Type B pancreatic cell (in vitro differentiated cells): Measurements from ENCODE around the gene P2RX3. TPM values are rescaled to one million over a fixed set of nuclear protein-coding genes. Genes with fewer than 3 reads are reported as not detected.

ENCODE experiments used
- DNase-seq: peaks from one replicate; pipeline ENCODE4 v3.0.0; 2021; ENCODE audit warnings: mixed read lengths; ENCODE audit not compliant: unreplicated experiment; ENCODE audit errors: extremely low spot score
- H3K27ac Mint-ChIP-seq: 2 replicates; pipeline ENCODE4 v1.8.0; 2021; ENCODE audit warnings: mild to moderate bottlenecking, mixed read lengths
- H3K27me3 Mint-ChIP-seq: 2 replicates; pipeline ENCODE4 v1.8.0; 2021; ENCODE audit warnings: mixed read lengths
- H3K36me3 Mint-ChIP-seq: 2 replicates; pipeline ENCODE4 v1.8.0; 2021; ENCODE audit warnings: mixed read lengths
- H3K4me1 Mint-ChIP-seq: one replicate; pipeline ENCODE4 v1.8.0; 2021; ENCODE audit warnings: mixed read lengths; ENCODE audit not compliant: unreplicated experiment
- H3K4me3 Mint-ChIP-seq: 2 replicates; pipeline ENCODE4 v1.8.0; 2021; ENCODE audit warnings: mild to moderate bottlenecking, mixed read lengths
- H3K9me3 Mint-ChIP-seq: 2 replicates; pipeline ENCODE4 v1.8.0; 2021; ENCODE audit warnings: mixed read lengths
- total RNA-seq: library from RNA; stranded (reverse); gene quantifications from 2 replicates; pipeline ENCODE4 v1.2.1, GENCODE V29; 2021; ENCODE audit warnings: low replicate concordance
- TF ChIP-seq, protein P1 (sequence below): fragments of 200-600 bp; sonication (generic); conservative IDR thresholded peaks from 2 replicates; pipeline ENCODE4 v1.5.0; 2021; ENCODE audit warnings: antibody characterized with exemption, mild to moderate bottlenecking

Gene P2RX3
- total RNA-seq, 1 donor from 2014 or later: 4.0 TPM

DNA sequence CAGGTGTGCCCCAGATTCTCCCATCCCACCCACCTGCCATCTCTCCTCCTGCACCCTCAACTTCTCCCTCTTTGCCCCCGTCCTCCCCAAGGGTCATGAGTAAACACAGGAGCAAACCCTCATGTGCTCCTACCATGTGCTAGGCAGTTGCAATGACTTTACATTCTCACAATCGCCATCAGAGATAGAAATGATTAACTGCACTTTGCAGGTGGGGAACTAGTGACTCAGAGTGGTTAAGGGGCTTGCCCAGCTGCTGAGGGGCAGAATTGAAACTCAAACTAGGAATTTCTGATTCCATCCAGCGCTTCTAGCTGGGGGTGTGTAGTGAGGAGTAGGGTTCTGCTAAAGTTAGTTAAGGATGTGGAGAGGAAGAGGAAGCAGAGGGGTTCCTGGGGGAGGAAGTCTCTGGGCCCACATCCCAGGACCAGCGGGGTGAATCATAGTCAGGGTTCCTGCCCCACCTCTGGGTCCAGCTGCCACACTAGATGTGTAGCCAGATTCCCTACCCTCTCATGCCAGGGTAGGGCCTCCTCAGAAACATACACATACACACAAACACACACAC is 68.3 kb downstream of the P2RX3 start:
- TF ChIP-seq, protein P1, sequence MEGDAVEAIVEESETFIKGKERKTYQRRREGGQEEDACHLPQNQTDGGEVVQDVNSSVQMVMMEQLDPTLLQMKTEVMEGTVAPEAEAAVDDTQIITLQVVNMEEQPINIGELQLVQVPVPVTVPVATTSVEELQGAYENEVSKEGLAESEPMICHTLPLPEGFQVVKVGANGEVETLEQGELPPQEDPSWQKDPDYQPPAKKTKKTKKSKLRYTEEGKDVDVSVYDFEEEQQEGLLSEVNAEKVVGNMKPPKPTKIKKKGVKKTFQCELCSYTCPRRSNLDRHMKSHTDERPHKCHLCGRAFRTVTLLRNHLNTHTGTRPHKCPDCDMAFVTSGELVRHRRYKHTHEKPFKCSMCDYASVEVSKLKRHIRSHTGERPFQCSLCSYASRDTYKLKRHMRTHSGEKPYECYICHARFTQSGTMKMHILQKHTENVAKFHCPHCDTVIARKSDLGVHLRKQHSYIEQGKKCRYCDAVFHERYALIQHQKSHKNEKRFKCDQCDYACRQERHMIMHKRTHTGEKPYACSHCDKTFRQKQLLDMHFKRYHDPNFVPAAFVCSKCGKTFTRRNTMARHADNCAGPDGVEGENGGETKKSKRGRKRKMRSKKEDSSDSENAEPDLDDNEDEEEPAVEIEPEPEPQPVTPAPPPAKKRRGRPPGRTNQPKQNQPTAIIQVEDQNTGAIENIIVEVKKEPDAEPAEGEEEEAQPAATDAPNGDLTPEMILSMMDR: no peak
- Mint-ChIP-seq H3K27me3 (peaks cover 8% of the 10 kb centered on the region), H3K4me1 (no peaks in the 10 kb centered on the region), H3K36me3 (peaks cover 9% of the 10 kb centered on the region), H3K27ac (no peak overlapping the region), H3K4me3 (no peak overlapping the region), H3K9me3 (no peaks in the 10 kb centered on the region)
- DNase-seq: no peak

DNA sequence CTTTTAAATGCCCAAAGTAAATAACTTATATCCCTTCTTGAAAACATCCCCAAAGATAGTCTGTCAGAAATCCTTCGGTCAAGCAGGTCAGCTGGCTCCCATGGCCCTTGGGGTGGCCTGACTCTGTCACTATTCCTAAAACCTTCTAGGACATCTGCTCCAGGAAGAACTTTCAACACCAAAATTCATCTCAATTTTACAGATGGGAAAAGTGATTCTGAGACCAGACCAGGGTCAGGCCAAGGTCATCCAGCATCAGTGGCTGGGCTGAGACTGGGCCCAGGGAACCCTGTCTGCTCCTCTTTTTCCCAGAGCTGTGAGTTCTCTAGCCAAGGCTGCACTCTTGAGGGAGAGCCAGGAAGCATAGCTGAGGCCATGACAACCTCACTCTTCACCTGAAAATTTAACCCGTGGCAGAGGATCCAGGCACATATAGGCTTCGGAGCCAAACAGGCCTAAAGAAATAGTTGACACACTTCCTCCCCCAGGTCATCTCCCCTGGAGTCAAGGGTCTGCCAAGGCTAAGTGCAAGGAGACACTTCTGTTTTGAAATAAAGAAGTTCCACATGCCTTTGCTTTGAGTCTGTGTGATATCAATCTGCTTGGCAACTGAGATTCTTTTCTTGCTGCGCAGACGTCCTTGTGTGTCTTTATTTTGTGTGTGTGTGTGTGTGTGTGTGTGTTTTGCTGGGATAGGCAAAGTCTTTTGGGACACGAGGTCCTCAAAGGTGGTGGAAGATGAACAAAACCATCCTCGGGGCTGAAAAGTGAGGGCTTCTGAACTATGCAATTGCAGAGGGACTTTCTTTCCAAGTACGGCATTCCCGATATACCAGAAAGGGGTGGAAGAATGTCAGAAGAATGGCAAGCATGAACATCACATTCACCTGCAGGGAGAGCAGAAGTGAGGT is 69.1 kb downstream of the P2RX3 start:
- Mint-ChIP-seq H3K4me3 (no peak overlapping the region), H3K4me1 (no peaks in the 10 kb centered on the region), H3K36me3 (peaks cover 9% of the 10 kb centered on the region), H3K9me3 (no peaks in the 10 kb centered on the region), H3K27ac (no peak overlapping the region), H3K27me3 (peaks cover 7% of the 10 kb centered on the region)
- DNase-seq: no peak
- TF ChIP-seq, protein P1: no peak

DNA sequence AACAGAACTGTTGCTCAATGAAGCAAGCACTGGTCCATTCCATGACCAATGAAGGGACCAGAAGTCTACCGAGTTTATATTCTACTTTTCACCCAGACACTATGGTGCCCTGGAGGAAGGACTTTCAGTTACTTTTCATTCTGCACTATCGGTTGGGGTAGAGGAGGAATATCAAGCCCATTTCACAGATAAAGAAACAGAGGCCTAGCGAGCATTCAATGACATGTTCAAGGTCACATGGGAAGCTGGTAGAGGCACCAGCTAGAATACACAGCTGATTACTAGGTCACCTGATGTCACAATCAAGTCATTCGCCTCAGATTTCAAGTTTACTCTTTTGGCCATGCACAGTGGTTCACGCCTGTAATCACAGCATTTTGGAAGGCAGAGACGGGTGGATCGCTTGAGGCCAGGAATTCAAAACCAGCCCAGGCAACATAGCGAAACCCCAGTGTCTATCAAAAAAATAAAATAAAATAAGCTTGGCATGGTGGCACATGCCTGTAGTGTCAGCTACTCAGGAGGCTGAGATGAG is 69.9 kb downstream of the P2RX3 start:
- no peak for DNase-seq
- peaks cover 9% of the 10 kb centered on the region for H3K36me3 Mint-ChIP-seq
- H3K27me3 Mint-ChIP-seq: no peaks in the 10 kb centered on the region
- TF ChIP-seq, protein P1: no peak
- no peaks in the 10 kb centered on the region for H3K9me3 Mint-ChIP-seq
- no peak overlapping the region for H3K27ac Mint-ChIP-seq
- no peaks in the 10 kb centered on the region for H3K4me1 Mint-ChIP-seq
- no peak overlapping the region for H3K4me3 Mint-ChIP-seq

DNA sequence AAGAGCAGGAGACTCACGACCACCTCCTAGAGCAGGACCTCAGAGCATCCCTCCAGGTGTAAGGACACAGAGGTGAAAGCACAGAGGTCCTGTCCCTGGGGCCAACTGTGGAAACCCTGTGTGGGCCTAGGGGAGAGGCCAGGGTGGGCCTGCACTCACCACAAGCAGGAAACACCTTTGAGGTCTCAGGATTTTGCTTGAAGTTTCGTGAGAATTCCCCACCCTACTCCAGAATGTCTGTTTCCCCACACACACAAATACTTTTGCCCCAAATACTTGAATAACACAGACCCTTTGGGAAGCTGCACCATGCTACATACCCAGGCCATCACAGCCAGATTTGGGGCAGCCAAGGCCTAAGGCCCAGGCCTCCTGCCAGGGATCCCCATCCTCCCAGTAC is 70.6 kb downstream of the P2RX3 start:
- H3K9me3 Mint-ChIP-seq: no peaks in the 10 kb centered on the region
- TF ChIP-seq, protein P1: no peak

DNA sequence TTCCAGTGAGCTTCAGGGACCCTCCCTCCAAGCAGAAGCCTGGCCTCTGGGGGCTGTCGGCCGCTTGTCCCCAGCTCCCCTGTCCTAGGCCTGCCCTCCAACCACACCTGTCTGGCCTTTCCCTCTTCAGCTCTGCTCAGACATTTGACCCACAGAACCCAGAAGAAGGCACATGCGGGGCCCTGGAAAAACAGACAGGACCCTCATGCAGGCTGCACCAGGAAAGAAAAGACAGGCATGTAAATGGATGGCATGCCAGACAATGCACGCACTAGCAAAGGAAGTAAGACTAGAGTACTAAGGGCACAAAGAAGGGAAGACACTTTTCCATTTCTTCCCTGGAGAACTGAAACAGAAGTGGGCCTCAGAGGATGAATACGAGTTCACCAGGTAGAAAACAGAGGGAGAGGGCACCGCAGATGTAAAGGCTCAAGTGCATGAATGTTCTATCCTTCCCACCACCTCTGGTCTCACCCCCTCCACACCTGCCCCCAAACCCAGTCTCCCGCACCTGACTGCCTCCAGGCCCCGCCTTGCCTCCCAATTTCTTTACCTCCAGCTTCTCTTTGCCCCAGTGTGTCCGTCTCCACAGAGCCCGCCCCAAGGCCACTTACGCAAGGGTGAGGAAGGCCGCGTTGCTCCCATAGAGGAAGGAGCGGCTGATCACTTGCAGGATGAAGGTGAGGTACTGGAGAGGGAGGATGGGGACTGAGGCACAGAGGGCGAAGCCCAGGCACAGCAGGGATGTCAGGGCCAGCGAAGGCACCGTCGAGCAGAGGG is 71.4 kb downstream of the P2RX3 start:
- Mint-ChIP-seq H3K4me3 (no peak overlapping the region), H3K36me3 (peaks cover 18% of the 10 kb centered on the region)

More for the DNA sequence above, 70.6 kb downstream of the P2RX3 start:
- DNase-seq: no peak
- Mint-ChIP-seq H3K36me3 (peaks cover 14% of the 10 kb centered on the region), H3K4me3 (no peak overlapping the region), H3K27ac (no peak overlapping the region), H3K27me3 (no peaks in the 10 kb centered on the region), H3K4me1 (no peaks in the 10 kb centered on the region)

More for the DNA sequence above, 71.4 kb downstream of the P2RX3 start:
- Mint-ChIP-seq H3K27ac (no peak overlapping the region), H3K9me3 (no peaks in the 10 kb centered on the region), H3K27me3 (no peaks in the 10 kb centered on the region), H3K4me1 (no peaks in the 10 kb centered on the region)
- TF ChIP-seq, protein P1: no peak
- no peak for DNase-seq
